ENCODE results near the gene GUCA1A. TPM values are rescaled to one million over a fixed set of nuclear protein-coding genes. Genes with fewer than 3 reads are reported as not detected.
"Not testable (repeated sequence)": the region's sequence is repeated elsewhere in the genome, so short reads cannot be mapped to it uniquely, and the experiment has no call there.

Gene GUCA1A
- total RNA-seq, 1 donor from 2014 or later: not detected

DNA sequence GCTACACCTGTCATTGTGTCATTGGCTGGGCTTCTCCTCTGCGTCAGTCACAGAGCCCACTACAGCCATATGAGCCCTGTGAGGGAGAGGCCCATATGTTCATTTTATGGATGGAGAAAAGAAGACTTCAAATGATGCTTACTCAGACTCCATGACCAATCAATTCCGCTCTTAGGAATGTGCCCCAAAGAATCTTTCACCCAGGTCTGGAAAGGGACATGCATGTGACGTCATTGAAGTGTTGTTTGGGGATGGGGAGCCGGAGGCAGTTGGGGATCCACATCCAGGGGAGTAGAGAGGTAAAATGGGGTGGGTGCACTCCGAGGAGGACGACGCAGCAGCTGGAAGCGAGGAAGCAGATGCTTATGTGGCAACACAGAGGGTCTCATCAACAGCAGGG lies 21.1 kb upstream of the GUCA1A start:
- no peak overlapping the region for H3K4me3 Mint-ChIP-seq (ENCODE audit: unreplicated experiment)
- H3K9me3 Mint-ChIP-seq (ENCODE audit: unreplicated experiment): no peaks in the 10 kb centered on the region
- H3K27ac Mint-ChIP-seq (ENCODE audit: unreplicated experiment): no peak overlapping the region
- H3K27me3 Mint-ChIP-seq (ENCODE audit: unreplicated experiment): peaks cover 15% of the 10 kb centered on the region
- DNase-seq (ENCODE audit: extremely low spot score, unreplicated experiment): no peak
- H3K4me1 Mint-ChIP-seq (ENCODE audit: unreplicated experiment): peaks cover 3% of the 10 kb centered on the region
- TF ChIP-seq, protein P1, sequence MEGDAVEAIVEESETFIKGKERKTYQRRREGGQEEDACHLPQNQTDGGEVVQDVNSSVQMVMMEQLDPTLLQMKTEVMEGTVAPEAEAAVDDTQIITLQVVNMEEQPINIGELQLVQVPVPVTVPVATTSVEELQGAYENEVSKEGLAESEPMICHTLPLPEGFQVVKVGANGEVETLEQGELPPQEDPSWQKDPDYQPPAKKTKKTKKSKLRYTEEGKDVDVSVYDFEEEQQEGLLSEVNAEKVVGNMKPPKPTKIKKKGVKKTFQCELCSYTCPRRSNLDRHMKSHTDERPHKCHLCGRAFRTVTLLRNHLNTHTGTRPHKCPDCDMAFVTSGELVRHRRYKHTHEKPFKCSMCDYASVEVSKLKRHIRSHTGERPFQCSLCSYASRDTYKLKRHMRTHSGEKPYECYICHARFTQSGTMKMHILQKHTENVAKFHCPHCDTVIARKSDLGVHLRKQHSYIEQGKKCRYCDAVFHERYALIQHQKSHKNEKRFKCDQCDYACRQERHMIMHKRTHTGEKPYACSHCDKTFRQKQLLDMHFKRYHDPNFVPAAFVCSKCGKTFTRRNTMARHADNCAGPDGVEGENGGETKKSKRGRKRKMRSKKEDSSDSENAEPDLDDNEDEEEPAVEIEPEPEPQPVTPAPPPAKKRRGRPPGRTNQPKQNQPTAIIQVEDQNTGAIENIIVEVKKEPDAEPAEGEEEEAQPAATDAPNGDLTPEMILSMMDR (IDR thresholded peaks at IDR 0.05): no peak
- no peaks in the 10 kb centered on the region for H3K36me3 Mint-ChIP-seq (ENCODE audit: unreplicated experiment)

DNA sequence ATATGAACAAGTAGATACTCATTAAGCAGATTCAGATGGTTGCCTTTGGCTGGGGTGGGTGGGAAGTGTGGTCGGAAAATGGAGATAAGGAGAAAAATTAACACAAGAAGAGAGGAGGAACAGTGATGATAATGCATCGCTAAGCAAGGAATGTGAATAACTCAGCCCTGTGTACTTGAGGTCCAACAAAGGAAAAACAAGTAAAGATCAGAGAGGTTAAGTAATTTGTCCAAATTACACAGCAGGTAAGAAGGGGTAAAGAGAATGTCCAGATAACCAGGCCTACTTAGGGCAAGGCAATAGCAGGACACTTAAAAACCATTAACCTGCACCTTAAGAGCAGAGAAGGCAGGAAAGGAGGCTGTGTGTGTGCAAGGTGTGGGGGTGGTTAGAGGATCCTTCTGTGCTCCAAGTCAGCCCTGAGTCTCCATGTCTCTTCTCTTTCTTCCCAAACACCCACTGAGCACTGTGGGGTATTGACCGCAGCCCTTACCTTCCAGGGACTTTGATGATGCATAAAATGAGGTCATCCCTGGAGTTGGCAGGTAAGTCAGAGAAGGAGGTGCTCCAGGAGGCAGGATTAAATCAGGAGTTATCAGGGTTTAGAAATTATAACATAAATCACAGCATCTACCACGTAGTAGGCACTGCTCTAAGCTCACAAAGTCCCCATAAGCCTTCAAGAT lies 20.5 kb upstream of the GUCA1A start:
- H3K27ac Mint-ChIP-seq (ENCODE audit: unreplicated experiment); H3K4me3 Mint-ChIP-seq (ENCODE audit: unreplicated experiment); H3K4me1 Mint-ChIP-seq (ENCODE audit: unreplicated experiment); H3K36me3 Mint-ChIP-seq (ENCODE audit: unreplicated experiment); H3K9me3 Mint-ChIP-seq (ENCODE audit: unreplicated experiment); DNase-seq (ENCODE audit: extremely low spot score, unreplicated experiment): not testable (repeated sequence)
- peaks cover 15% of the 10 kb centered on the region for H3K27me3 Mint-ChIP-seq (ENCODE audit: unreplicated experiment)

DNA sequence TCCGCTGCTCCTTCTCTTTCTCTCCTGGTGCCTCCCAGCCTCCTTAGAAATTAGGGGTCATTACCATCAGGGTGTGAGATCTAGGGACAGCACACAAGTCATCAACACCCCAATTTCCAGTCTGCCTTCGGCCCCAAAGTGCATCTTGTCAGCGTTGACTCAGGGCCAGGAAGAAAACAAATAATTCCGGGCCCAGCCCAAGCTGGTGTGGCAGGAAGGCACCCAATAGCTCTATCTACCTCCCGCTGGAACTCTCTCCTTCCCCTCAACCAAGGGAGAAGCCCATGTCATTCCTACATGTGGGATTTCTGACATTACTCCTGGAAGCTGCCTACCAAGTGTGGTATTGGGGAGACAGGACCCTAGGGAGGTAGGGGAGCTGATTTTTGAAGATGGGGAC lies 19.2 kb upstream of the GUCA1A start:
- Mint-ChIP-seq H3K4me3 (ENCODE audit: unreplicated experiment) (no peak overlapping the region), H3K27me3 (ENCODE audit: unreplicated experiment) (peaks cover 15% of the 10 kb centered on the region), H3K4me1 (ENCODE audit: unreplicated experiment) (peaks cover 9% of the 10 kb centered on the region), H3K27ac (ENCODE audit: unreplicated experiment) (no peak overlapping the region), H3K36me3 (ENCODE audit: unreplicated experiment) (no peaks in the 10 kb centered on the region), H3K9me3 (ENCODE audit: unreplicated experiment) (no peaks in the 10 kb centered on the region)
- TF ChIP-seq, protein P1 (IDR thresholded peaks at IDR 0.05): no peak
- DNase-seq (ENCODE audit: extremely low spot score, unreplicated experiment): no peak

DNA sequence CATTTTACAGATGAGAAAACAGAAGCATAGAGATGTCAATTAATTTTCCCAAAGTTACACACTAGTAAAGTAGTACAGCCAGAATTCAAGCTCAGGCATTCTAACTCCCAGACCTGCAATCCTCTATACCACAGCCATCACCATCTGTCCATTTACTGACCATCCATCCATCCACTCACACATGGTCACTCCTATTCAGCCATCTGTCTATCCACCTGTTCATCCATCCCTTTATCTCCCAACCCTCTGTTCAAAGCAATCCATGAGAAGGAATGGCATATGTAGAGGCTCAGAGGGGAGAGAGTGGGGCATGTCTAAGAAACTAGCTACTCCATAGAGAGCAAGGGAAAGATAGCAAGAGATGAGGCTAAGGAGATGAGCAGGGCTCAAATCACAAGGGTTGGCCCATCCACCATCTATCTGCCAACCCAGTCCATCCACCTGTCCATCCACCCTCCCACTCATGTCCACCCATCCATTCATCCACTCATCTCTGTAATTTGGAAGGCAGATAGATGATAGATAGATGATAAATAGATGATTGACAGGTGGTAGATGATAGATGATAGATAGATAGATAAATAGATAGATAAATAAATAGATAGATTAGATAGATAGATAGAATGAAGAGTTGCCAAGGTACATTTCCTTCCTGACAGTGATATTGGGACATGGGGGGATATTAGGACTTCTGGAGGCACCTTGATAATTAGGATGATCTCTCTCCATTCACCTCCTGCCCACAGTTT lies 18.5 kb upstream of the GUCA1A start:
- Mint-ChIP-seq H3K27ac (ENCODE audit: unreplicated experiment) (no peak overlapping the region), H3K9me3 (ENCODE audit: unreplicated experiment) (no peaks in the 10 kb centered on the region), H3K4me3 (ENCODE audit: unreplicated experiment) (no peak overlapping the region), H3K27me3 (ENCODE audit: unreplicated experiment) (peaks cover 15% of the 10 kb centered on the region), H3K4me1 (ENCODE audit: unreplicated experiment) (peaks cover 9% of the 10 kb centered on the region), H3K36me3 (ENCODE audit: unreplicated experiment) (no peaks in the 10 kb centered on the region)
- DNase-seq (ENCODE audit: extremely low spot score, unreplicated experiment): no peak
- TF ChIP-seq, protein P1 (IDR thresholded peaks at IDR 0.05): no peak

DNA sequence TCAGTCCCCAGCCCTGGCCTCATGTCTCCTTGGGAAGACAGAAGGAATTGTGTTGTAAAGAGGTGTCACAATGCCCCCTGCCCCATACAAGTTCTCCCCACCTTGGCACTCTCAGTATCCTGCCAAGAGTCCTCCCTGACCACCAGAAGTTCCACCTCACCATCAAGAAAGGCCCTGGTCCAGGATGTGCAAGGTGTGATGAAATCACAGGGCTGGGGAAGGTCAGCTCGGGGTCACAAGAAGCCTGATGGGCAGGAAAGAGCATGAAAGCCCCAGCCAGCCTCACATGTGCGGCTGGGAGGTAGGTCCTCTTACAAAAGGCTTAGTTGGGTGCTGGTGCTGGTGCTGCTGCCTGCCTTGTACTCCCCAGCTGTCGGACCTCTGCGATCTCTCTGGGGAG lies 17.9 kb upstream of the GUCA1A start:
- no peak for DNase-seq (ENCODE audit: extremely low spot score, unreplicated experiment)
- Mint-ChIP-seq H3K4me3 (ENCODE audit: unreplicated experiment) (no peak overlapping the region), H3K27ac (ENCODE audit: unreplicated experiment) (no peak overlapping the region), H3K9me3 (ENCODE audit: unreplicated experiment) (no peaks in the 10 kb centered on the region), H3K27me3 (ENCODE audit: unreplicated experiment) (peaks cover 18% of the 10 kb centered on the region), H3K4me1 (ENCODE audit: unreplicated experiment) (peaks cover 9% of the 10 kb centered on the region), H3K36me3 (ENCODE audit: unreplicated experiment) (no peaks in the 10 kb centered on the region)
- TF ChIP-seq, protein P1 (IDR thresholded peaks at IDR 0.05): no peak

All from osteocyte (in vitro differentiated cells).